IPS DF 6.9 (cell line): Measurements from ENCODE around the gene GSX1.

Experiments
- DNase-seq: peaks from one replicate; pipeline ENCODE4 v3.0.0-alpha.2; 2013; ENCODE audit warnings: low read depth, low spot score
- H3K27ac ChIP-seq: one replicate; pipeline ENCODE4 v1.5.1; 2013; ENCODE audit warnings: low read length, control low read depth
- H3K27me3 ChIP-seq: 2 replicates; pipeline ENCODE4 v1.6.1; 2013; ENCODE audit warnings: mild to moderate bottlenecking, low read length; ENCODE audit not compliant: control insufficient read depth, insufficient read depth
- H3K36me3 ChIP-seq: 2 replicates; pipeline ENCODE4 v1.6.1; 2013; ENCODE audit warnings: low read length; ENCODE audit not compliant: control insufficient read depth, insufficient read depth
- H3K4me1 ChIP-seq: 2 replicates; pipeline ENCODE4 v1.6.1; 2013; ENCODE audit warnings: low read length; ENCODE audit not compliant: control insufficient read depth, insufficient read depth
- H3K4me3 ChIP-seq: 2 replicates; pipeline ENCODE4 v1.5.1; 2013; ENCODE audit warnings: mild to moderate bottlenecking, low read length
- H3K9me3 ChIP-seq: 2 replicates; pipeline ENCODE4 v1.6.1; 2013; ENCODE audit warnings: low read length, inconsistent platforms; ENCODE audit not compliant: control insufficient read depth, insufficient read depth
- WGBS: extraction: QIAGEN DNeasy Blood & Tissue Kit; methylation state at CpG from one replicate; pipeline ENCODE4 v1.1.7; 2013; ENCODE audit warnings: mixed read lengths, missing lambda C conversion rate; ENCODE audit not compliant: insufficient read length, insufficient coverage; 5-methylcytosine and 5-hydroxymethylcytosine counted together

GSX1 gene

DNA sequence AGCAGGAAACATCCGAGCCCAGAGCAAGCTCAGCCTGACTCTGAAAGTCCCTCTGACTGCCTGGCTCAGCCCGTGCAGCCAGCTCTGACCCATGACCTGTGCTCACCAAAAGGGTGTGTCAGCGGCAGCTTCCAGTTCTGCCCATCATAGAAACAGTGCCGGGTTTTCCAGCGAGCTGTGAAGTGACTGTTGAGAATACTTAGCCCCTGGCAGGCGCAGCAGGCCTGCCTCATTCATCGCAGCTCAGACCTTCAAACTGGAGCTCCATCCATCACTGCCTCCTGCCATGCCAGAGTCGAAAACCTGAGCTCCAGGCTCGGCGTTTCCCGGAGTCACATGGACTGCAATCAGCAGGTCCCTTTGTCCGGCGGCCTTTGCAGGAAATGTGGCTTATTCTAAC lies 16.3 kb upstream of the GSX1 start:
- H3K36me3 ChIP-seq, result no peaks in the 10 kb centered on the region
- WGBS, result no CpG with 5 or more reads among the region's 13 CpGs
- H3K4me3 ChIP-seq, result no peak overlapping the region
- no peaks in the 10 kb centered on the region for H3K4me1 ChIP-seq
- no peak overlapping the region for H3K27ac ChIP-seq
- H3K9me3 ChIP-seq, result no peaks in the 10 kb centered on the region
- no peaks in the 10 kb centered on the region for H3K27me3 ChIP-seq
- no peak for DNase-seq

DNA sequence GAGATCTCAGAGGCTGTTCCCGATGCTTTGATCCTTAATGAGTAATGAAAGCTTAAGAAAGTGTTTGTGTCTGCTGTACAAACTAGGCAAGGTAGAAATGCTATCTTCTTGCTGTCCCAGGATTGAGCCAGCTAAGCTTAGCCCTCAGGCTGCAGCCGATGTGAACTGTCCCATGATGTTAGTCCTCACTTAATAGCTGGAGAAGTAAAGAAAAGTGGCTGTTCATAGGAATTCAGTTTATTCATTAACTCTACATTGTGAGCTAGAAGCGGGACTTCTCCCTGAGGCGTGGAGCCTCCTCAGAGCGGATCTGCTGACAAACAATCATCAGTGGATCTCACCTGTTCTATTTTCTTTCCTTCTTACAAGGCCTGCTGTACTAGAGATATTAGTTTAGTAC lies 10.1 kb upstream of the GSX1 start:
- H3K4me1 ChIP-seq, result no peaks in the 10 kb centered on the region
- no peak for DNase-seq
- H3K36me3 ChIP-seq, result no peaks in the 10 kb centered on the region
- H3K4me3 ChIP-seq, result no peak overlapping the region
- H3K27ac ChIP-seq, result no peak overlapping the region
- no CpG with 5 or more reads among the region's 5 CpGs for whole genome bisulfite sequencing
- peaks cover 1% of the 10 kb centered on the region; the same call in 1 of the 2 replicates for H3K27me3 ChIP-seq
- no peaks in the 10 kb centered on the region for H3K9me3 ChIP-seq

DNA sequence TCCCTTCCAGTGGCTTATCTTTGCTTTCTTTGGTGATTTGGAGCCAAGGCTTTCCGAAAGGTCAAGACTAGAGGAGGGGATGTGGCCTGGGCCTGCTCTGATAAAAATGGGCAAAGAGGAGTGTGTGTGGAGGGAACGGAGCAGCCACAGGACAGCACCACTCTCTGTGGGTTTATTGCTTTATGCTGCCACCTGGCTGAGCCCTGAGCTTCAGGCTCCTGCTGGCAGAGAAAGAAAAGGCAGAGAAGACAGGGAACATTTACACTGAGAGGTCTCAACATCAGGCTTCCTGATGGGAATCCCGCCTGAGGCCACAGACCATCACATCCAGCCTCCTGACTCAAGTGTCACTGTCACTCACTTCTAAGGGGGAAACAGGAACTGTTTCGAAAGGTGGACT lies 9.2 kb upstream of the GSX1 start:
- H3K36me3 ChIP-seq, result no peaks in the 10 kb centered on the region
- H3K27ac ChIP-seq, result no peak overlapping the region
- no peaks in the 10 kb centered on the region for H3K4me1 ChIP-seq
- WGBS, result no CpG with 5 or more reads among the region's 4 CpGs
- no peaks in the 10 kb centered on the region for H3K9me3 ChIP-seq
- peaks cover 9% of the 10 kb centered on the region; the same call in 1 of the 2 replicates for H3K27me3 ChIP-seq
- DNase-seq, result no peak
- H3K4me3 ChIP-seq, result no peak overlapping the region

DNA sequence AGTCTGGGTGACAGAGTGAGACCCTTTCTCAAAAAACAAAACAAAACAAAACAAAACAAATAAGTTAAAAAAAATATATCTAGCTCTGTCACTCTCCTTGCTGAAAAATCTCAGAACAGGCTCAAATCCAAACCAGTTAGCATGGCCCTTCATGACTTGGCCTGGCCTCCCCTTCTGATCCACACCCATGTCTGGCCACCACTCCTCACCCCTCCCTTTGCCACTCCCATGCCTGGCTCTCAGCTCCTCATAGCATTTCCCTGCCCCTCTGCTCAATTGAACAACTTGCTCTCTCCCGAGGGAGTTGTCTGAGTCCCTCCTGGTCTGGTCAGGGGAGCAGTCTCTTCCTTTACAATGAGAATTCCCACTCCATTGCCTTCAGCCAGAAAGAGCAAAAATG lies 4.0 kb upstream of the GSX1 start:
- Histone ChIP-seq H3K36me3 (no peaks in the 10 kb centered on the region; the same call in 1 of the 2 replicates), H3K27me3 (peaks cover 55% of the 10 kb centered on the region), H3K4me3 (no peak overlapping the region), H3K4me1 (peaks cover 5% of the 10 kb centered on the region), H3K27ac (no peak overlapping the region), H3K9me3 (no peaks in the 10 kb centered on the region)
- DNase-seq, result no peak
- no CpG with 5 or more reads among the region's 1 CpG for WGBS

DNA sequence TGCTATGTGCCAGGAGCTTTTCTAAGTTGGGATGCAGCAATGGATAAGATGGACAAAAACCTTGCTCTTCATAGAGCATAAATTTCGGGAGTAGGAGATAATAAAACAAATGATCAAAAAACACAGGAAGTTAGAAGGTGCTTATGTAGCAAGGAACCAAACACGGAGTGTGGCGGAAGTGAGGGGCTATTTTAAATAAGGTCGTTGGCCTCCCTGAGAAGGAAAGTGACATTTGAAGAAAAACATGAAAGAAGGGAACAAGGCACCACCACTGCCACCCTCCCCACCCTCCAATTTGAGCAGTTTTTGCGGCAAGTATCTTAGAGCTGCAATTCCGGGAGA lies 3.2 kb upstream of the GSX1 start:
- Histone ChIP-seq H3K27ac (no peak overlapping the region), H3K4me1 (peaks cover 7% of the 10 kb centered on the region), H3K9me3 (no peaks in the 10 kb centered on the region), H3K4me3 (no peak overlapping the region), H3K36me3 (no peaks in the 10 kb centered on the region; the same call in 1 of the 2 replicates), H3K27me3 (peaks cover 64% of the 10 kb centered on the region)
- DNase-seq, result no peak
- no CpG with 5 or more reads among the region's 6 CpGs for WGBS

DNA sequence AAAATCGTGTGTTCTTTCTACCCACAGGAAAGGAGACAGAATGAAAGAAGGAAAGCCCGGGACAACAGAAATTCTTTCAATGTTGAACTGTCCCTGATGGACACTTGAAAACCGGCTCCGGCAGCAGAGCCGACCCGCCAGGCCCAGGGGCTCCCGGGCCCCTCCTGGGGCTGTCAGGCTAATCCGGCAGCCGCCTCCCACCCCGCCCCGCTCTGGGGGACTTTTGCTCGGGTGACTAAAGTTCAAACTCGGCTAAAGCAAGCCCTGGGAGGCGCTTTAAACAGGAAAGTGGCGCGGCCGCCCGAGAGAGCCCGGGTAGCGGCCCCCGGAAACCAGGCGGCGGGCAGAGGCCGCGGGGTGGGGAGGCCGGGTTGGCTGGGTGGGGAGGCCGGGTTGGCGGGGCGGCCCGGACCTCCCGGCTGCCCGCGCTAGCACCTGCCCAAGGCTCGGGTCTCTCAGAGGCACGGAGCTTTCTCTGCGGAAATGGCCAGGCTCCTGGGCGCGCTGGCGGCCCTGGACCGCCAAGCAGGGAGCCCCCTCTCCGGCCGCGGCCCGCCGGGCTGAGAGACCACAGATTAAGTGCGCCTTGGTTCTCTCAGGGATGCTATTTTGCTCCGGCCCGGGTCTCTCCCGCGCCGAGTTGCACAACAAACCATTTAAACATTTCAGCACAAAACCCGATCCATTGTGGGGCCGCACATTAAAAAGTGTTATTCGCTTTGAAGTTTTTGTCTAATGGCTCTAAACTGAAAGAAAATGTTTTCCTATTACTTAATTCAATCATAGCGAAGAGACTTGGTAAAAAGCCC lies 2.6 kb upstream of the GSX1 start:
- Histone ChIP-seq H3K9me3 (no peaks in the 10 kb centered on the region), H3K27ac (no peak overlapping the region), H3K4me1 (peaks cover 7% of the 10 kb centered on the region), H3K36me3 (no peaks in the 10 kb centered on the region; the same call in 1 of the 2 replicates), H3K27me3 (peaks cover 70% of the 10 kb centered on the region), H3K4me3 (no peak overlapping the region)
- no CpG with 5 or more reads among the region's 55 CpGs for WGBS
- no peak for DNase-seq

DNA sequence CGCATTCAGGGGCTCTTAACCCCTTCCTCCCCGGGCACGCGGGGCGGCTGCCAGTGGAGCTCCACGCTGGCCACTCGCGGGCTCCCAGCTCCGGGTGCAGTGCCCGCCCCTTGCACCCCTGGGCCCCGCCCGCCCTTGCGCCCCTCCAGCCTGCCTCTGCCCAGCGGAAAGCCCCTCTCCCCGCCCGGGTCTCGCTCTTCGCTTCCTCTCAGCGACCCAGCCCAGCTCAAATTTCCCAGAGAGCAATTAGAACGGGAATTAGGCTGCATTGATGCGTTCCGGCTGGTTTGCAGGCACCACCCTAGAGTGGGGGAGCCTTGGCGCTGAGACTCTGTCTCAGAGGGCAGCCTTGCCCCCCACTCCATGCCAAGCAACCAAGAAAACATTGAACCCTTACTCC lies 1.8 kb upstream of the GSX1 start:
- Histone ChIP-seq H3K9me3 (no peaks in the 10 kb centered on the region), H3K27ac (no peak overlapping the region), H3K4me1 (peaks cover 11% of the 10 kb centered on the region), H3K36me3 (no peaks in the 10 kb centered on the region; the same call in 1 of the 2 replicates), H3K27me3 (peaks cover 78% of the 10 kb centered on the region), H3K4me3 (peak overlapping the region; percentile 15; the same call in 1 of the 2 replicates)
- DNase-seq, result no peak
- no CpG with 5 or more reads among the region's 23 CpGs for WGBS

DNA sequence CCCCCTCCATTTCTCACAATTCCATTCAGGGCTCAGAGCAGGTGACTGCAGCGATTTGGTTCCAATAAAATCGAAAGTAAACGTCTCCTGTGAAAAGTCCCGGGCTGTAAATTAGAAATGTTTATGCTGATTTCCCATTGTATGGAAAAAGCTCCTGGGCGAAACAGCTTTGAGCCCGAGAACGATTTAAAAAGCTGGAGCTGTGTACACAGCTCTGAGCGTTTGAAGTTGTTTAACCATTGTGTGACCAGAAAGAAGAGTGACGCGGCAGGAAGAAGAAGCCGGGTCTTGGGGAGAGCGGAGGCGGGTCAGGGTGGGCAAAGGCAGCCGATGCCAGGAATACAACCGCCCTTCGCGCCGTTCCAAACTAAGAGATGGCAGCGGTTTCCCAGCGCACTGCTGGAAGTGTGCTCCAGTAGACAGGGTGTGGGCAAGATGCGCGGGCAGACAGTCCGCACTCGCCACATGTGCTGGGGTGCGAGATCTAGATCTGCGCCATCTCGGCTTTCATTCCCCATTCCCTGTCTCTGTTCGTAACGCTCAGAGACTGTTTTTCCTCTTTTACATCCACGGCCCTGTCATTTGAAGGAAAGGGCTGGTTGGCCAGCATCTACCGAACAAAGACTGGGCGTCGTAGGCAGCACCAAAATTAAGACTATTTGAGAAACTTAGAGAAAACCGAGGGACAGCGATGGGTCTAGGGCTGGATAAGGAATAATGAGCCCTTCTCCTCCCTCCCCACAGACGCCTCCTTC lies 960 bp upstream of the GSX1 start:
- no peak overlapping the region for H3K4me3 ChIP-seq
- whole genome bisulfite sequencing, result no CpG with 5 or more reads among the region's 36 CpGs
- peaks cover 11% of the 10 kb centered on the region for H3K4me1 ChIP-seq
- H3K27me3 ChIP-seq, result peaks cover 86% of the 10 kb centered on the region
- no peaks in the 10 kb centered on the region; the same call in 1 of the 2 replicates for H3K36me3 ChIP-seq
- H3K9me3 ChIP-seq, result no peaks in the 10 kb centered on the region
- DNase-seq, result no peak
- H3K27ac ChIP-seq, result no peak overlapping the region

DNA sequence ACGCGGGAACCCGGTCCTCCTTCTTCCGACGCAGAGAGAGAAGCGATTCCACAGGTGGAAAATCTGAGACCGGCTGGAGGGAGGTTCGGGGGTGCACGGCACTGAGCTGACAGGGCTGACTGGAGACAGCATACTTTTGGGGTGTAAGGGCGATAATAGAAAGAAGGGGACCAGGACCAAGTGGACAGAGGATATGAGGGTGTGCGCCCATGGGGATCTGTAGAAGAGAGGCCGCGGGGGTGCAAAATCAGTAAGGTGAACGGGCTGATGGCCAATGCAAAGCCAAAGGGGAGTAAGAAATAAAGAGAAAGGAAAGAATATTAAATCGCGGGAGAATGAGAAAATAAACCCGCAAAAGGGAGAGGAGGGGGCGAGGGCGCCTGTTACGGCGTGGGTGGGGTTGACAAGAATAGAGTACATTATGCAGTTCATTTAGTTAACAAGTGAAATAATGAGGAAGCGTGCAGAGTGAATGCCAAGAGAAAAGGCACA lies 336 bp upstream of the GSX1 start:
- no peak for DNase-seq
- no peak overlapping the region for H3K27ac ChIP-seq
- H3K27me3 ChIP-seq, result peaks cover 92% of the 10 kb centered on the region
- WGBS, result no CpG with 5 or more reads among the region's 22 CpGs
- no peak overlapping the region for H3K4me3 ChIP-seq
- peaks cover 15% of the 10 kb centered on the region for H3K4me1 ChIP-seq
- H3K36me3 ChIP-seq, result no peaks in the 10 kb centered on the region; the same call in 1 of the 2 replicates
- H3K9me3 ChIP-seq, result no peaks in the 10 kb centered on the region

DNA sequence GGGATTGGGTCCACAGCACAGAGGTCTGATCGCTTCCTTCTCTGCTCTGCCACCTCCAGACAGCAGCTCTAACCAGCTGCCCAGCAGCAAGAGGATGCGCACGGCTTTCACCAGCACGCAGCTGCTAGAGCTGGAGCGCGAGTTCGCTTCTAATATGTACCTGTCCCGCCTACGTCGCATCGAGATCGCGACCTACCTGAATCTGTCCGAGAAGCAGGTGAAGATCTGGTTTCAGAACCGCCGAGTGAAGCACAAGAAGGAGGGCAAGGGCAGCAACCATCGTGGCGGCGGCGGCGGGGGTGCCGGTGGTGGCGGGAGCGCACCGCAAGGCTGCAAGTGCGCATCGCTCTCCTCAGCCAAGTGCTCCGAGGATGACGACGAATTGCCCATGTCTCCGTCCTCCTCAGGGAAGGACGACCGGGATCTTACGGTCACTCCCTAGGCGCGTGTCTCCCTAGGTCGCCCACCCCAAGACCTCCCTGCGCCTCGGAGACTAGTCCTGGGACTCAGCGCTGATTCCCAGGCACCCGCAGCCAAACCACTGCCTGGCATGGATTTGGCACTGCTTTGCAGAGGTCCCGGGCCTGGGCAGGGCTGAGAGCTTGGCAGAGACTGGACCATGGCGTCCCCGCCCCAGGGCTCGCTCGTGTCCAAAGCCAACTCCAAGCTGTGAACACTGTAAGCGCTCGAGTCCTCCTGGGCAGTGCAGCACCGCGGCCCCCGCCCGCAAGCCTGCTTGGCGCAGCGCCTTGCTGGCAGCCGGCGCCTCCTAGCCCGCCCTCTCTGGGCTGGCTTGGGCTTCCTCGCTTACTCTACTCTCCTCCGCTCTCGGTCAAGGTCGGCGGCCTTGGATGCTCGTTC lies 1.5 kb downstream of the GSX1 start:
- Histone ChIP-seq H3K36me3 (no peaks in the 10 kb centered on the region; the same call in 1 of the 2 replicates), H3K4me1 (peaks cover 16% of the 10 kb centered on the region), H3K4me3 (no peak overlapping the region), H3K27me3 (peaks cover 95% of the 10 kb centered on the region), H3K27ac (no peak overlapping the region), H3K9me3 (no peaks in the 10 kb centered on the region)
- no CpG with 5 or more reads among the region's 63 CpGs for WGBS
- DNase-seq, result no peak
